ENCODE measurements around the gene ENTPD1.

Gene ENTPD1

GRCh38 chr10:95847007-95847406, 91.0 kb downstream of the ENTPD1 start:
- Histone ChIP-seq H3K27me3 (ENCODE audit: low read depth, low read length) (no peaks in the 10 kb centered on the region), H2AFZ (ENCODE audit: low read depth, low read length) (no peak overlapping the region), H3K79me2 (ENCODE audit: low read length) (no peaks in the 10 kb centered on the region), H3K4me2 (ENCODE audit: low read length) (no peak overlapping the region), H3K4me1 (ENCODE audit: low read length) (peaks cover 13% of the 10 kb centered on the region), H3K9ac (ENCODE audit: low read length) (no peak overlapping the region), H4K20me1 (ENCODE audit: insufficient read depth, low read length) (no peaks in the 10 kb centered on the region), H3K36me3 (replicated peaks; ENCODE audit: low read depth, low read length) (peaks cover 38% of the 10 kb centered on the region), H3K27ac (ENCODE audit: low read length) (no peak overlapping the region), H3K4me3 (ENCODE audit: low read length) (no peak overlapping the region), H3K9me3 (ENCODE audit: insufficient read depth, low read length) (no peaks in the 10 kb centered on the region)
- no peak for TF ChIP-seq EZH2phosphoT487 (IDR thresholded peaks at IDR 0.05; ENCODE audit: low read depth)
- TF ChIP-seq CTCF (IDR thresholded peaks at IDR 0.05; ENCODE audit: low read depth, low read length), result no peak

GRCh38 chr10:95848841-95849240, 92.9 kb downstream of the ENTPD1 start:
- TF ChIP-seq CTCF (IDR thresholded peaks at IDR 0.05; ENCODE audit: low read depth, low read length), result no peak
- TF ChIP-seq EZH2phosphoT487 (IDR thresholded peaks at IDR 0.05; ENCODE audit: low read depth), result no peak
- Histone ChIP-seq H3K4me2 (ENCODE audit: low read length) (no peak overlapping the region), H3K9me3 (ENCODE audit: insufficient read depth, low read length) (no peaks in the 10 kb centered on the region), H3K9ac (ENCODE audit: low read length) (no peak overlapping the region), H3K79me2 (ENCODE audit: low read length) (no peaks in the 10 kb centered on the region), H3K4me3 (ENCODE audit: low read length) (no peak overlapping the region), H4K20me1 (ENCODE audit: insufficient read depth, low read length) (no peaks in the 10 kb centered on the region), H3K27ac (ENCODE audit: low read length) (no peak overlapping the region), H2AFZ (ENCODE audit: low read depth, low read length) (no peak overlapping the region), H3K27me3 (ENCODE audit: low read depth, low read length) (no peaks in the 10 kb centered on the region), H3K36me3 (replicated peaks; ENCODE audit: low read depth, low read length) (peaks cover 27% of the 10 kb centered on the region), H3K4me1 (ENCODE audit: low read length) (no peaks in the 10 kb centered on the region)

GRCh38 chr10:95850791-95851190, 94.8 kb downstream of the ENTPD1 start:
- Histone ChIP-seq H3K9me3 (ENCODE audit: insufficient read depth, low read length) (no peaks in the 10 kb centered on the region), H3K27ac (ENCODE audit: low read length) (no peak overlapping the region), H3K9ac (ENCODE audit: low read length) (no peak overlapping the region), H3K4me1 (ENCODE audit: low read length) (no peaks in the 10 kb centered on the region), H2AFZ (ENCODE audit: low read depth, low read length) (no peak overlapping the region), H3K36me3 (replicated peaks; ENCODE audit: low read depth, low read length) (peaks cover 21% of the 10 kb centered on the region), H3K4me2 (ENCODE audit: low read length) (no peak overlapping the region), H3K27me3 (ENCODE audit: low read depth, low read length) (no peaks in the 10 kb centered on the region), H4K20me1 (ENCODE audit: insufficient read depth, low read length) (no peaks in the 10 kb centered on the region), H3K4me3 (ENCODE audit: low read length) (no peak overlapping the region), H3K79me2 (ENCODE audit: low read length) (no peaks in the 10 kb centered on the region)
- TF ChIP-seq EZH2phosphoT487 (IDR thresholded peaks at IDR 0.05; ENCODE audit: low read depth) (no peak), CTCF (IDR thresholded peaks at IDR 0.05; ENCODE audit: low read depth, low read length) (no peak)

GRCh38 chr10:95860166-95860940, 104.4 kb downstream of the ENTPD1 start:
- no peak overlapping the region for H3K4me2 ChIP-seq (ENCODE audit: low read length)
- H3K27me3 ChIP-seq (ENCODE audit: low read depth, low read length), result no peaks in the 10 kb centered on the region
- H3K36me3 ChIP-seq (replicated peaks; ENCODE audit: low read depth, low read length), result peaks cover 6% of the 10 kb centered on the region
- no peaks in the 10 kb centered on the region for H3K79me2 ChIP-seq (ENCODE audit: low read length)
- peaks cover 16% of the 10 kb centered on the region for H3K4me1 ChIP-seq (ENCODE audit: low read length)
- H3K9me3 ChIP-seq (ENCODE audit: insufficient read depth, low read length), result no peaks in the 10 kb centered on the region
- no peaks in the 10 kb centered on the region for H4K20me1 ChIP-seq (ENCODE audit: insufficient read depth, low read length)
- H3K27ac ChIP-seq (ENCODE audit: low read length), result no peak overlapping the region
- H3K4me3 ChIP-seq (ENCODE audit: low read length), result no peak overlapping the region
- no peak overlapping the region for H2AFZ ChIP-seq (ENCODE audit: low read depth, low read length)
- no peak overlapping the region for H3K9ac ChIP-seq (ENCODE audit: low read length)
- TF ChIP-seq CTCF (IDR thresholded peaks at IDR 0.05; ENCODE audit: low read depth, low read length), result no peak
- no peak for TF ChIP-seq EZH2phosphoT487 (IDR thresholded peaks at IDR 0.05; ENCODE audit: low read depth)
